Mucosa of rectum (tissue), 2 donors: ENCODE data around the gene MRPL55.

ENCODE experiments used
- H3K27ac ChIP-seq, 2 donors: one replicate each; pipeline ENCODE4 v1.7.0; 2013; ENCODE audit warnings: inconsistent platforms in 2 of 2, low read depth in 2 of 2, low read length in 2 of 2
- H3K27me3 ChIP-seq, 2 donors: one replicate each; pipeline ENCODE4 v1.7.0; 2013; ENCODE audit warnings: low read length in 2 of 2; ENCODE audit not compliant: control insufficient read depth in 2 of 2, insufficient read depth in 2 of 2
- H3K36me3 ChIP-seq, 2 donors: one replicate each; pipeline ENCODE4 v1.7.0; 2013; ENCODE audit warnings: low read length in 2 of 2; ENCODE audit not compliant: control insufficient read depth in 2 of 2, insufficient read depth in 2 of 2
- H3K4me1 ChIP-seq, 2 donors: one replicate each; pipeline ENCODE4 v1.7.0; 2013; ENCODE audit warnings: low read length in 2 of 2, mild to moderate bottlenecking in 1 of 2; ENCODE audit not compliant: control insufficient read depth in 2 of 2, insufficient read depth in 2 of 2
- H3K4me3 ChIP-seq, 2 donors: one replicate each; pipeline ENCODE4 v1.7.0; 2013; ENCODE audit warnings: low read length in 2 of 2
- H3K9ac ChIP-seq, 2 donors: one replicate each; pipeline ENCODE4 v1.7.0; 2013; ENCODE audit warnings: low read length in 2 of 2, low read depth in 1 of 2, mild to moderate bottlenecking in 1 of 2
- H3K9me3 ChIP-seq, 2 donors: one replicate each; pipeline ENCODE4 v1.7.0; 2013; ENCODE audit warnings: low read length in 2 of 2; ENCODE audit not compliant: control insufficient read depth in 2 of 2
- donor health status: healthy.
- donor health status: Normal muscosa, but diverticular disease.

Gene MRPL55

GRCh38 chr1:228079013-228079412 lies 30.1 kb downstream of the MRPL55 start:
- Histone ChIP-seq H3K4me3 (no peak overlapping the region), H3K27me3 (peaks cover 3 to 10% of the 10 kb centered on the region in 2 donors), H3K27ac (no peak overlapping the region), H3K9me3 (no peaks in the 10 kb centered on the region), H3K9ac (no peak overlapping the region), H3K36me3 (no peaks in the 10 kb centered on the region), H3K4me1 (peaks cover 10 to 11% of the 10 kb centered on the region in 2 donors)

- no peak overlapping the region for H3K27ac ChIP-seq
- no peak overlapping the region for H3K4me3 ChIP-seq
- no peak overlapping the region for H3K9ac ChIP-seq
- no peaks in the 10 kb centered on the region for H3K36me3 ChIP-seq
- peaks cover 3 to 16% of the 10 kb centered on the region in 2 donors for H3K27me3 ChIP-seq
- peaks cover 6 to 7% of the 10 kb centered on the region in 2 donors for H3K4me1 ChIP-seq
- H3K9me3 ChIP-seq = no peaks in the 10 kb centered on the region
Observed at GRCh38 chr1:228077565-228078330, 31.4 kb downstream of the MRPL55 start.

- H3K36me3 ChIP-seq = no peaks in the 10 kb centered on the region
- no peak overlapping the region for H3K9ac ChIP-seq
- H3K9me3 ChIP-seq = no peaks in the 10 kb centered on the region
- H3K4me3 ChIP-seq = no peak overlapping the region
- peaks cover 6 to 7% of the 10 kb centered on the region in 2 donors for H3K4me1 ChIP-seq
- H3K27me3 ChIP-seq = peaks cover 3 to 16% of the 10 kb centered on the region in 2 donors
- H3K27ac ChIP-seq = no peak overlapping the region
Observed at GRCh38 chr1:228076796-228077430, 32.2 kb downstream of the MRPL55 start.

- Histone ChIP-seq H3K9me3 (no peaks in the 10 kb centered on the region), H3K27me3 (peaks cover 7 to 21% of the 10 kb centered on the region in 2 donors), H3K4me1 (no peaks in the 10 kb centered on the region), H3K36me3 (no peaks in the 10 kb centered on the region), H3K27ac (no peak overlapping the region), H3K4me3 (no peak overlapping the region), H3K9ac (no peak overlapping the region)
Observed at GRCh38 chr1:228075801-228076271, 33.3 kb downstream of the MRPL55 start.

GRCh38 chr1:228074954-228075730 lies 34.0 kb downstream of the MRPL55 start:
- H3K27me3 ChIP-seq = peaks cover 9 to 28% of the 10 kb centered on the region in 2 donors
- H3K4me3 ChIP-seq = no peak overlapping the region
- H3K9me3 ChIP-seq = no peaks in the 10 kb centered on the region
- H3K4me1 ChIP-seq = no peaks in the 10 kb centered on the region
- H3K9ac ChIP-seq = no peak overlapping the region
- no peak overlapping the region for H3K27ac ChIP-seq
- H3K36me3 ChIP-seq = no peaks in the 10 kb centered on the region

- Histone ChIP-seq H3K4me1 (no peaks in the 10 kb centered on the region), H3K9ac (no peak overlapping the region), H3K9me3 (no peaks in the 10 kb centered on the region), H3K36me3 (no peaks in the 10 kb centered on the region), H3K4me3 (no peak overlapping the region), H3K27ac (no peak overlapping the region), H3K27me3 (peaks cover 16 to 30% of the 10 kb centered on the region in 2 donors)
Observed at GRCh38 chr1:228073857-228074545, 35.1 kb downstream of the MRPL55 start.

GRCh38 chr1:228073061-228073856 lies 35.8 kb downstream of the MRPL55 start:
- Histone ChIP-seq H3K36me3 (no peaks in the 10 kb centered on the region), H3K27ac (no peak overlapping the region), H3K4me1 (no peaks in the 10 kb centered on the region), H3K4me3 (no peak overlapping the region), H3K9me3 (no peaks in the 10 kb centered on the region), H3K9ac (no peak overlapping the region), H3K27me3 (peaks cover 21 to 31% of the 10 kb centered on the region in 2 donors)

- no peak overlapping the region for H3K27ac ChIP-seq
- H3K4me1 ChIP-seq = no peaks in the 10 kb centered on the region
- H3K4me3 ChIP-seq = no peak overlapping the region
- no peak overlapping the region for H3K9ac ChIP-seq
- no peaks in the 10 kb centered on the region for H3K9me3 ChIP-seq
- H3K36me3 ChIP-seq = no peaks in the 10 kb centered on the region
- peaks cover 22 to 31% of the 10 kb centered on the region in 2 donors for H3K27me3 ChIP-seq
Observed at GRCh38 chr1:228072658-228073043, 36.4 kb downstream of the MRPL55 start.
